Neural cell (in vitro differentiated cells): ENCODE measurements around the gene CHIA. TPM values are rescaled to one million over a fixed set of nuclear protein-coding genes. Genes with fewer than 3 reads are reported as not detected.
"Not testable (repeated sequence)": the region's sequence is repeated elsewhere in the genome, so short reads cannot be mapped to it uniquely, and the experiment has no call there.

ENCODE experiments used
- H2AFZ ChIP-seq: fragments of 200-600, 300-800 bp; sonication (generic), shearing (Covaris generic); 2 replicates; pipeline ENCODE4 v1.6.0; 2014; ENCODE audit warnings: low read depth, mild to moderate bottlenecking, antibody characterized with exemption, low read length, moderate library complexity
- H3F3A ChIP-seq: fragments of 200-600 bp; shearing (Covaris generic); 2 replicates; pipeline ENCODE4 v1.6.1; 2016; ENCODE audit warnings: mild to moderate bottlenecking, moderate library complexity, mixed read lengths, antibody characterized with exemption, low read length; ENCODE audit not compliant: insufficient read depth, poor library complexity, severe bottlenecking
- H3K27ac ChIP-seq: fragments of 200-600, 300-800 bp; sonication (generic), shearing (Covaris generic); 2 replicates; pipeline ENCODE4 v1.5.1; 2014; ENCODE audit warnings: mild to moderate bottlenecking, low read length, moderate library complexity
- H3K27me3 ChIP-seq: fragments of 300-800, 200-600 bp; sonication (generic), shearing (Covaris generic); 2 replicates; pipeline ENCODE4 v1.6.0; 2014; ENCODE audit warnings: mild to moderate bottlenecking, low read depth, low read length, moderate library complexity; ENCODE audit not compliant: insufficient read depth
- H3K36me3 ChIP-seq: fragments of 300-800, 200-600 bp; sonication (generic), shearing (Covaris generic); 2 replicates; pipeline ENCODE4 v1.5.1; 2014; ENCODE audit warnings: mild to moderate bottlenecking, antibody characterized with exemption, low read length, moderate library complexity; ENCODE audit not compliant: insufficient read depth
- H3K4me2 ChIP-seq: fragments of 300-800, 200-600 bp; sonication (generic), shearing (Covaris generic); 2 replicates; pipeline ENCODE4 v1.6.0; 2014; ENCODE audit warnings: mild to moderate bottlenecking, low read length
- H3K4me3 ChIP-seq: fragments of 300-800, 200-600 bp; sonication (generic), shearing (Covaris generic); 2 replicates; pipeline ENCODE4 v1.5.1; 2014; ENCODE audit warnings: mild to moderate bottlenecking, low read length, moderate library complexity
- H3K79me2 ChIP-seq: fragments of 200-600 bp; shearing (Covaris generic); replicated peaks from 2 replicates; pipeline ENCODE4 v1.6.0; 2014; ENCODE audit warnings: mild to moderate bottlenecking, low read length, moderate library complexity; ENCODE audit not compliant: insufficient read depth
- H3K9ac ChIP-seq: fragments of 300-800, 200-600 bp; sonication (generic), shearing (Covaris generic); 2 replicates; pipeline ENCODE4 v1.6.1; 2016; ENCODE audit warnings: mild to moderate bottlenecking, low read length, mixed read lengths
- H3K9me2 ChIP-seq: fragments of 200-600 bp; shearing (Covaris generic); 2 replicates; pipeline ENCODE4 v1.6.1; 2016; ENCODE audit warnings: mild to moderate bottlenecking, low read length, mixed read lengths; ENCODE audit not compliant: insufficient read depth
- H3K9me3 ChIP-seq: fragments of 200-600, 300-800 bp; sonication (generic), shearing (Covaris generic); 2 replicates; pipeline ENCODE4 v1.6.1; 2016; ENCODE audit warnings: mild to moderate bottlenecking, mixed run types, low read length, moderate library complexity, mixed read lengths
- H4K20me1 ChIP-seq: fragments of 200-600 bp; shearing (Covaris generic); 2 replicates; pipeline ENCODE4 v1.6.1; 2016; ENCODE audit warnings: mild to moderate bottlenecking, mixed run types; ENCODE audit not compliant: insufficient read depth
- CTCF ChIP-seq: fragments of 450-650 bp; IDR thresholded peaks from 2 replicates; pipeline ENCODE4 v1.5.1; 2014; ENCODE audit warnings: antibody characterized with exemption, mild to moderate bottlenecking, moderate library complexity; ENCODE audit not compliant: poor library complexity, severe bottlenecking
- EP300 ChIP-seq: fragments of 450-650 bp; conservative IDR thresholded peaks from 2 replicates; pipeline ENCODE4 v1.6.1; 2014; ENCODE audit warnings: antibody characterized with exemption, mild to moderate bottlenecking, moderate library complexity; ENCODE audit not compliant: poor library complexity, severe bottlenecking
- EZH2 ChIP-seq: fragments of 200-600, 300-800 bp; shearing (Covaris generic), sonication (generic); IDR thresholded peaks from 2 replicates; pipeline ENCODE4 v1.6.1; 2014; ENCODE audit warnings: antibody characterized with exemption, low read length, borderline replicate concordance, mild to moderate bottlenecking; ENCODE audit not compliant: insufficient read depth, poor library complexity, severe bottlenecking
- MXI1 ChIP-seq: fragments of 450-650 bp; conservative IDR thresholded peaks from 2 replicates; pipeline ENCODE4 v1.6.1; 2014; ENCODE audit warnings: antibody characterized with exemption, mild to moderate bottlenecking; ENCODE audit not compliant: poor library complexity, severe bottlenecking
- POLR2AphosphoS5 ChIP-seq: IDR thresholded peaks from 2 replicates; pipeline ENCODE4 v1.6.1; 2012
- RAD21 ChIP-seq: fragments of 450-650 bp; conservative IDR thresholded peaks from 2 replicates; pipeline ENCODE4 v1.6.1; 2014; ENCODE audit warnings: antibody characterized with exemption, mild to moderate bottlenecking, moderate library complexity
- REST ChIP-seq: IDR thresholded peaks from 2 replicates; pipeline ENCODE4 v1.6.1; 2012; ENCODE audit warnings: borderline replicate concordance
- SMC3 ChIP-seq: fragments of 450-650 bp; conservative IDR thresholded peaks from 2 replicates; pipeline ENCODE4 v1.6.1; 2014; ENCODE audit warnings: antibody characterized with exemption, mild to moderate bottlenecking, moderate library complexity; ENCODE audit not compliant: poor library complexity
- TAF1 ChIP-seq: IDR thresholded peaks from 2 replicates; pipeline ENCODE4 v1.6.1; 2012; ENCODE audit warnings: low read depth
- polyA plus RNA-seq: library from polyadenylated mRNA; depleted of rRNA; stranded (reverse); fragments of >200 nt; gene quantifications from 2 replicates; pipeline ENCODE4 v1.2.3, GENCODE V29; 2014

Gene CHIA
- polyA plus RNA-seq, 1 donor from 2014 or later = not detected

GRCh38 chr1:111334169-111334568 is 43.5 kb downstream of the CHIA start:
- Histone ChIP-seq H3K9me2 (no peaks in the 10 kb centered on the region), H3K27ac (no peak overlapping the region), H3K36me3 (no peaks in the 10 kb centered on the region), H4K20me1 (no peaks in the 10 kb centered on the region), H3K9ac (no peak overlapping the region), H2AFZ (no peak overlapping the region), H3K27me3 (no peaks in the 10 kb centered on the region), H3K9me3 (no peaks in the 10 kb centered on the region), H3K4me3 (no peak overlapping the region), H3K4me2 (no peak overlapping the region), H3K79me2 (no peaks in the 10 kb centered on the region), H3F3A (no peaks in the 10 kb centered on the region)
- TF ChIP-seq EP300 (no peak), MXI1 (no peak), POLR2AphosphoS5 (no peak), CTCF (no peak), EZH2 (no peak), SMC3 (no peak), REST (no peak), RAD21 (no peak), TAF1 (no peak)

GRCh38 chr1:111335214-111335877 is 44.7 kb downstream of the CHIA start:
- not testable (repeated sequence) for H3K9me2 ChIP-seq, H3K27ac ChIP-seq, H3K9me3 ChIP-seq, H2AFZ ChIP-seq, H3K79me2 ChIP-seq, H3K36me3 ChIP-seq, H4K20me1 ChIP-seq, H3K4me2 ChIP-seq, H3F3A ChIP-seq, H3K27me3 ChIP-seq, H3K9ac ChIP-seq, H3K4me3 ChIP-seq

- not testable (repeated sequence) for H3K79me2 ChIP-seq, H3K9me3 ChIP-seq, H3K4me2 ChIP-seq, H3K9me2 ChIP-seq, H3K36me3 ChIP-seq, H2AFZ ChIP-seq, H3K4me3 ChIP-seq, H3K27me3 ChIP-seq, H4K20me1 ChIP-seq, H3K9ac ChIP-seq, H3K27ac ChIP-seq, H3F3A ChIP-seq
Measured at GRCh38 chr1:111338849-111339248, 48.2 kb downstream of the CHIA start.
